Fibroblast of the aortic adventitia (primary cell): ENCODE measurements around the gene PANK4. TPM values are rescaled to one million over a fixed set of nuclear protein-coding genes. Genes with fewer than 3 reads are reported as not detected.
"Not testable (repeated sequence)": the region's sequence is repeated elsewhere in the genome, so short reads cannot be mapped to it uniquely, and the experiment has no call there.

Experiments
- DNase-seq: peaks from one replicate; pipeline ENCODE4 v3.0.0-alpha.2; 2010; ENCODE audit warnings: low read depth
- H3K4me3 ChIP-seq: 2 replicates; pipeline ENCODE4 v1.5.1; 2011; ENCODE audit warnings: low read depth, mild to moderate bottlenecking, control low read depth, low read length, moderate library complexity
- CTCF ChIP-seq: IDR thresholded peaks from 2 replicates; pipeline ENCODE4 v1.5.1; 2011; ENCODE audit warnings: mild to moderate bottlenecking, low read length, control low read depth, inconsistent platforms; ENCODE audit not compliant: insufficient read depth
- total RNA-seq: library from RNA; depleted of rRNA; stranded (reverse); fragments of >200 nt; gene quantifications from 2 replicates; pipeline ENCODE4 v1.2.3, GENCODE V29; 2012; ENCODE audit warnings: low replicate concordance

The PANK4 gene
- total RNA-seq, 1 donor = 22.8 TPM

- TF ChIP-seq CTCF = no peak
- H3K4me3 ChIP-seq = no peak overlapping the region
- DNase-seq = no peak
Observed at GRCh38 chr1:2463396-2463795, 63.0 kb downstream of the PANK4 start.

GRCh38 chr1:2462819-2463218 lies 63.6 kb downstream of the PANK4 start:
- TF ChIP-seq CTCF = no peak
- H3K4me3 ChIP-seq = no peak overlapping the region
- no peak for DNase-seq

- TF ChIP-seq CTCF = no peak
- no peak for DNase-seq
- no peak overlapping the region for H3K4me3 ChIP-seq
Observed at GRCh38 chr1:2460996-2461751, 65.2 kb downstream of the PANK4 start.

- no peak overlapping the region for H3K4me3 ChIP-seq
- no peak for DNase-seq
- no peak for TF ChIP-seq CTCF
Observed at GRCh38 chr1:2460203-2460602, 66.2 kb downstream of the PANK4 start.

- peak; percentile 34 for DNase-seq
- TF ChIP-seq CTCF = peak; percentile 28
- H3K4me3 ChIP-seq = no peak overlapping the region
Observed at GRCh38 chr1:2459757-2460156, 66.6 kb downstream of the PANK4 start.

GRCh38 chr1:2459102-2459753 lies 67.2 kb downstream of the PANK4 start:
- not testable (repeated sequence) for DNase-seq, H3K4me3 ChIP-seq

- TF ChIP-seq CTCF = no peak
- no peak for DNase-seq
- H3K4me3 ChIP-seq = no peak overlapping the region
Observed at GRCh38 chr1:2458687-2459086, 67.7 kb downstream of the PANK4 start.

Other genes starting within 250 kb of the PANK4 start
- 8.2 and 11.8 TPM in 2 replicates for gene MORN1, start 135.0 kb downstream of the PANK4 start, total RNA-seq
- 98.1 and 439 TPM in 2 replicates for gene RER1, start 134.8 kb downstream of the PANK4 start, total RNA-seq
- gene PEX10, start 114.0 kb downstream of the PANK4 start, total RNA-seq = 12.8 and 24.9 TPM in 2 replicates
- gene PLCH2, start 50.3 kb downstream of the PANK4 start, total RNA-seq = 0.81 TPM in 1 of 2 replicates, not detected in the other
- not detected in 2 replicates for gene HES5, start 3.7 kb upstream of the PANK4 start, total RNA-seq
- 12.0 and 32.2 TPM in 2 replicates for gene TNFRSF14, start 29.8 kb upstream of the PANK4 start, total RNA-seq
- 15.5 and 23.0 TPM in 2 replicates for gene PRXL2B, start 60.2 kb upstream of the PANK4 start, total RNA-seq
- gene MMEL1, start 106.4 kb upstream of the PANK4 start, total RNA-seq = not detected in 2 replicates